Mesenchymal stem cell (in vitro differentiated cells and primary cell): ENCODE results near the gene PDS5B.

Experiments used
- DNase-seq: peaks from one replicate; pipeline ENCODE4 v3.0.0-alpha.2; 2013
- H2AFZ ChIP-seq: one replicate; pipeline ENCODE4 v1.6.1; 2013; ENCODE audit warnings: low read depth, mild to moderate bottlenecking, control low read depth, inconsistent platforms, low read length, moderate library complexity
- H2AK5ac ChIP-seq: 2 replicates; pipeline ENCODE4 v1.6.1; 2013; ENCODE audit warnings: low read length, moderate library complexity, mild to moderate bottlenecking, inconsistent platforms; ENCODE audit not compliant: severe bottlenecking
- H2BK120ac ChIP-seq: one replicate; pipeline ENCODE4 v1.6.1; 2013; ENCODE audit warnings: low read depth, mild to moderate bottlenecking, inconsistent platforms, low read length, moderate library complexity
- H2BK12ac ChIP-seq, 2 experiments: one replicate each; pipeline ENCODE4 v1.6.1; 2013; ENCODE audit warnings: inconsistent platforms in 2 of 2, low read length in 2 of 2, mild to moderate bottlenecking in 2 of 2, moderate library complexity in 2 of 2, control low read depth in 1 of 2
- H2BK15ac ChIP-seq: one replicate; pipeline ENCODE4 v1.6.1; 2013; ENCODE audit warnings: mild to moderate bottlenecking, low read depth, inconsistent platforms; ENCODE audit not compliant: poor library complexity, severe bottlenecking
- H2BK5ac ChIP-seq: 2 replicates; pipeline ENCODE4 v1.6.1; 2013; ENCODE audit warnings: low read depth, mild to moderate bottlenecking, low read length, control low read depth, inconsistent platforms; ENCODE audit not compliant: poor library complexity, severe bottlenecking
- H3K14ac ChIP-seq, 2 experiments: one replicate each; pipeline ENCODE4 v1.6.1; 2013; ENCODE audit warnings: inconsistent platforms in 2 of 2, low read length in 2 of 2, control low read depth in 1 of 2, mild to moderate bottlenecking in 1 of 2, moderate library complexity in 1 of 2
- H3K18ac ChIP-seq, 2 experiments: one replicate each; pipeline ENCODE4 v1.6.1; 2013; ENCODE audit warnings: inconsistent platforms in 2 of 2, low read length in 2 of 2, control low read depth in 1 of 2, low read depth in 1 of 2, mild to moderate bottlenecking in 1 of 2
- H3K23ac ChIP-seq, 2 experiments: one replicate each; pipeline ENCODE4 v1.6.1; 2013; ENCODE audit warnings: inconsistent platforms in 2 of 2, low read length in 2 of 2, mild to moderate bottlenecking in 2 of 2, moderate library complexity in 2 of 2, control low read depth in 1 of 2
- H3K27ac ChIP-seq: 2 replicates; pipeline ENCODE4 v1.5.1; 2013; ENCODE audit warnings: mild to moderate bottlenecking, moderate library complexity, low read length, control low read depth, inconsistent platforms; ENCODE audit not compliant: poor library complexity, severe bottlenecking
- H3K27me3 ChIP-seq, 2 experiments: 2 replicates each; pipeline versions ENCODE4 v1.6.1 to v1.7.0; 2013; ENCODE audit warnings: low read length in 2 of 2, mild to moderate bottlenecking in 2 of 2, moderate library complexity in 2 of 2, control low read depth in 1 of 2, inconsistent platforms in 1 of 2; ENCODE audit not compliant: control insufficient read depth in 1 of 2, insufficient read depth in 1 of 2
- H3K36me3 ChIP-seq, 2 experiments: 2 replicates each; pipeline versions ENCODE4 v1.6.1 to v1.7.0; 2013; ENCODE audit warnings: low read length in 2 of 2, control low read depth in 1 of 2, inconsistent platforms in 1 of 2, low read depth in 1 of 2, mild to moderate bottlenecking in 1 of 2; ENCODE audit not compliant: insufficient read depth in 2 of 2, control insufficient read depth in 1 of 2
- H3K4ac ChIP-seq, 2 experiments: one replicate each; pipeline ENCODE4 v1.6.1; 2013; ENCODE audit warnings: inconsistent platforms in 2 of 2, low read length in 2 of 2, mild to moderate bottlenecking in 2 of 2, moderate library complexity in 2 of 2, control low read depth in 1 of 2, low read depth in 1 of 2
- H3K4me1 ChIP-seq: 2 replicates; pipeline ENCODE4 v1.6.1; 2013; ENCODE audit warnings: low read depth, low read length, control low read depth; ENCODE audit not compliant: control insufficient read depth, insufficient read depth
- H3K4me2 ChIP-seq: 2 replicates; pipeline ENCODE4 v1.6.1; 2013; ENCODE audit warnings: low read length, mild to moderate bottlenecking, inconsistent platforms; ENCODE audit not compliant: poor library complexity, severe bottlenecking
- H3K4me3 ChIP-seq, 2 experiments: 2 replicates each; pipeline versions ENCODE4 v1.5.1 to v1.7.0; 2013; ENCODE audit warnings: low read length in 2 of 2, mild to moderate bottlenecking in 2 of 2, control low read depth in 1 of 2, low read depth in 1 of 2; ENCODE audit not compliant: insufficient read depth in 1 of 2
- H3K79me1 ChIP-seq: replicated peaks from 2 replicates; pipeline ENCODE4 v1.6.1; 2013; ENCODE audit warnings: mild to moderate bottlenecking, control low read depth, low read length, inconsistent platforms; ENCODE audit not compliant: poor library complexity, severe bottlenecking
- H3K9ac ChIP-seq: 2 replicates; pipeline ENCODE4 v1.7.0; 2013; ENCODE audit warnings: mild to moderate bottlenecking, low read length, moderate library complexity
- H3K9me3 ChIP-seq: 2 replicates; pipeline ENCODE4 v1.7.0; 2013; ENCODE audit warnings: mild to moderate bottlenecking, low read length; ENCODE audit not compliant: control insufficient read depth
- H4K8ac ChIP-seq: one replicate; pipeline ENCODE4 v1.6.1; 2013; ENCODE audit warnings: inconsistent platforms, mild to moderate bottlenecking, low read length, moderate library complexity
- H4K91ac ChIP-seq: one replicate; pipeline ENCODE4 v1.6.1; 2013; ENCODE audit warnings: mild to moderate bottlenecking, low read length, inconsistent platforms
- WGBS: methylation state at CpG from one replicate; pipeline ENCODE4 v1.1.7; 2013; ENCODE audit warnings: mixed read lengths; 5-methylcytosine and 5-hydroxymethylcytosine counted together

PDS5B gene

GRCh38 chr13:32745509-32745908, 159.3 kb downstream of the PDS5B start:
- no peak overlapping the region for H3K14ac ChIP-seq
- H4K91ac ChIP-seq: no peak overlapping the region
- H3K4me1 ChIP-seq: peaks cover 2% of the 10 kb centered on the region
- no peak overlapping the region for H3K4me2 ChIP-seq
- WGBS: 100% methylated on average over 1 of the region's 1 CpG
- H3K4me3 ChIP-seq: no peak overlapping the region
- H2BK120ac ChIP-seq: no peak overlapping the region
- DNase-seq: no peak
- H2AK5ac ChIP-seq: peak overlapping the region; percentile 97
- H3K27me3 ChIP-seq: no peaks in the 10 kb centered on the region
- peaks cover 8% of the 10 kb centered on the region for H3K79me1 ChIP-seq
- no peak overlapping the region for H3K18ac ChIP-seq
- H3K36me3 ChIP-seq: peaks cover 2 to 67% of the 10 kb centered on the region in 2 experiments
- no peaks in the 10 kb centered on the region for H3K9me3 ChIP-seq
- no peak overlapping the region for H3K9ac ChIP-seq
- peak overlapping the region; percentile 62 for H2BK5ac ChIP-seq
- peak overlapping the region; percentile 92 for H3K27ac ChIP-seq
- no peak overlapping the region for H2BK15ac ChIP-seq
- H2AFZ ChIP-seq: no peak overlapping the region
- H4K8ac ChIP-seq: no peak overlapping the region
- no peak overlapping the region for H3K4ac ChIP-seq
- H3K23ac ChIP-seq: no peak overlapping the region
- H2BK12ac ChIP-seq: no peak overlapping the region

DNA sequence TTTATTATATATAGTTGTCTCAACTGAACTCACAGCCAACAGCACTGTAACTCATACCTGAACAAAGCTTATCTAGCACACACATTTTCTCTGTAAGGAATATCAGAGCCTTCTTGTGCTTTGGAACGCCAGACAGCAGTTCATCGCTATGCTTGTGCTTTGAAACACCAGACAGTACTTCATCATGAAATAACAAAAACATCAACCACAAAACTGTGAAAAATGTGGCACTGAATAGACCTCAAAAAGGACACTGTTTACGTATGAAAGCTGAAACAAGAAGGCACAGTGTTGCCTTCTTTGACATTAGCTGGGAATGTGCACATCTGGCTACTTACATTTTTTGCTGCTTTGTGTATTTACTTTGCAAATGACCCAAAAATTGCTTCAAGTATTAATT, 160.2 kb downstream of the PDS5B start:
- Histone ChIP-seq H3K4me2 (no peak overlapping the region), H3K18ac (no peak overlapping the region), H3K27me3 (no peaks in the 10 kb centered on the region), H3K9ac (no peak overlapping the region), H3K4me3 (no peak overlapping the region), H4K8ac (no peak overlapping the region), H2BK12ac (no peak overlapping the region), H3K4ac (no peak overlapping the region), H3K79me1 (peaks cover 9% of the 10 kb centered on the region), H3K14ac (no peak overlapping the region), H4K91ac (no peak overlapping the region), H2BK15ac (no peak overlapping the region), H2BK5ac (no peak overlapping the region), H3K9me3 (no peaks in the 10 kb centered on the region), H3K4me1 (peaks cover 2% of the 10 kb centered on the region), H3K36me3 (peaks cover 4 to 67% of the 10 kb centered on the region in 2 experiments), H3K23ac (no peak overlapping the region), H2BK120ac (no peak overlapping the region), H2AFZ (no peak overlapping the region), H2AK5ac (no peak overlapping the region), H3K27ac (peak overlapping the region; percentile 92)
- DNase-seq: peak; percentile 71
- 64% methylated on average over 3 of the region's 3 CpGs for WGBS

DNA sequence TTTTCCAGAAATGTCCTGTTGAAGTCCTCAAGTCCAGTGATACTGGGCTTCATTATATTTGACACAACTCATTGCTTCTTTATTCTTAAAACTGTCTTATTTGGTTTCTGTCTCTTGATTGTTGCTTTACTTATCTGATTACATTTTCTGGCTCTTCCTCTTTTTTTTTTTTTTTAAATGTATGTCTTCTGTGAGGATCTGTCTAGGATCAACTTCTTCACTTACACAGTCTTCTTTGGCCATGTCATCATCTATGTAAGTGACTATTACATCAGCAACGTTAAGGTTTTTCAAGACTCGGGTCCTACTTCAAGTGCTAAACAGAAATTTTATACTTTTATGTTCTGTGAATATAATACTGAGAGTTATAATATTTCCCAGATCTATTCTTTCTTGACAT, 162.1 kb downstream of the PDS5B start:
- no peak overlapping the region for H3K23ac ChIP-seq
- no peak overlapping the region for H2BK15ac ChIP-seq
- H3K18ac ChIP-seq: no peak overlapping the region
- H2AK5ac ChIP-seq: no peak overlapping the region
- H3K9me3 ChIP-seq: no peaks in the 10 kb centered on the region
- no CpG with 5 or more reads among the region's 2 CpGs for WGBS
- H2AFZ ChIP-seq: no peak overlapping the region
- H4K8ac ChIP-seq: no peak overlapping the region
- peak; percentile 38 for DNase-seq
- no peak overlapping the region for H2BK5ac ChIP-seq
- peaks cover 10% of the 10 kb centered on the region for H3K79me1 ChIP-seq
- no peak overlapping the region for H3K14ac ChIP-seq
- H3K27ac ChIP-seq: no peak overlapping the region
- H3K4me1 ChIP-seq: peaks cover 2% of the 10 kb centered on the region
- no peak overlapping the region for H4K91ac ChIP-seq
- no peak overlapping the region for H2BK12ac ChIP-seq
- no peak overlapping the region for H3K9ac ChIP-seq
- no peak overlapping the region for H3K4me3 ChIP-seq
- no peak overlapping the region for H3K4me2 ChIP-seq
- H3K36me3 ChIP-seq: peaks cover 4 to 53% of the 10 kb centered on the region in 2 experiments
- no peak overlapping the region for H3K4ac ChIP-seq
- no peak overlapping the region for H2BK120ac ChIP-seq
- H3K27me3 ChIP-seq: no peaks in the 10 kb centered on the region

GRCh38 chr13:32751340-32751739, 165.1 kb downstream of the PDS5B start:
- Histone ChIP-seq H2BK15ac (no peak overlapping the region), H2BK5ac (no peak overlapping the region), H3K27ac (no peak overlapping the region), H2BK12ac (no peak overlapping the region), H3K4me2 (no peak overlapping the region), H3K4me1 (no peaks in the 10 kb centered on the region), H2AK5ac (no peak overlapping the region), H3K4ac (no peak overlapping the region), H2BK120ac (no peak overlapping the region), H3K23ac (no peak overlapping the region), H3K4me3 (no peak overlapping the region), H2AFZ (no peak overlapping the region), H3K14ac (no peak overlapping the region), H3K27me3 (no peaks in the 10 kb centered on the region), H4K8ac (no peak overlapping the region), H3K79me1 (peaks cover 9% of the 10 kb centered on the region), H3K18ac (no peak overlapping the region), H3K36me3 (peaks cover 4 to 52% of the 10 kb centered on the region in 2 experiments), H4K91ac (no peak overlapping the region), H3K9me3 (no peaks in the 10 kb centered on the region), H3K9ac (no peak overlapping the region)
- DNase-seq: no peak
- 94% methylated on average over 4 of the region's 4 CpGs for WGBS
